H1 (cell line): ENCODE measurements around the gene CEP44. TPM values are rescaled to one million over a fixed set of nuclear protein-coding genes. Genes with fewer than 3 reads are reported as not detected.

Experiments used
- CTCF ChIA-PET: fragments of 300-600 bp; sonication (Branson Sonifier 250); formaldehyde crosslinking; loops from one replicate; lab custom pipeline; 2021; ENCODE audit not compliant: partially characterized antibody; lab: Charles Lee
- POLR2A ChIA-PET: fragments of 300-600 bp; sonication (Branson Sonifier 250); formaldehyde crosslinking; loops from one replicate; lab custom pipeline; 2021; ENCODE audit warnings: inconsistent platforms; ENCODE audit not compliant: partially characterized antibody; lab: Charles Lee
- DNase-seq, 2 experiments: peaks; one replicate each; pipeline versions ENCODE4 v3.0.0 to v3.0.0-alpha.2; 2010 to 2022; ENCODE audit warnings: low spot score in 2 of 2, low read depth in 1 of 2, mixed read lengths in 1 of 2
- FAIRE-seq: peaks from 2 replicates; lab custom pipeline; 2011; peaks lifted over from hg19 to GRCh38; lab: Jason Lieb, UNC
- H2AFZ ChIP-seq: 2 replicates; pipeline ENCODE4 v1.8.1; 2012; ENCODE audit warnings: low read length, inconsistent platforms
- H2AK5ac ChIP-seq: 2 replicates; pipeline ENCODE4 v1.6.1; 2013; ENCODE audit warnings: low read depth, low read length
- H2BK120ac ChIP-seq: replicated peaks from 2 replicates; pipeline ENCODE3; 2013; ENCODE audit warnings: low read depth, low read length, inconsistent platforms
- H2BK12ac ChIP-seq: 2 replicates; pipeline ENCODE4 v1.6.1; 2013; ENCODE audit warnings: low read depth, low read length
- H2BK15ac ChIP-seq: 2 replicates; pipeline ENCODE4 v1.6.1; 2013; ENCODE audit warnings: low read length
- H2BK20ac ChIP-seq: 2 replicates; pipeline ENCODE4 v1.6.1; 2013; ENCODE audit warnings: low read length
- H2BK5ac ChIP-seq: 2 replicates; pipeline ENCODE4 v1.6.1; 2013; ENCODE audit warnings: low read depth, low read length
- H3K14ac ChIP-seq: 2 replicates; pipeline ENCODE4 v1.6.1; 2013; ENCODE audit warnings: inconsistent platforms; ENCODE audit not compliant: insufficient read length
- H3K18ac ChIP-seq: 2 replicates; pipeline ENCODE4 v1.6.1; 2013; ENCODE audit warnings: low read length; ENCODE audit errors: extremely low read depth
- H3K23ac ChIP-seq: 2 replicates; pipeline ENCODE4 v1.6.1; 2013; ENCODE audit warnings: inconsistent platforms; ENCODE audit not compliant: insufficient read length
- H3K23me2 ChIP-seq: 2 replicates; pipeline ENCODE4 v1.6.1; 2013; ENCODE audit warnings: low read depth, low read length
- H3K27ac ChIP-seq: 2 replicates; pipeline ENCODE4 v1.6.1; 2011; ENCODE audit warnings: low read depth, low read length, inconsistent platforms
- H3K27me3 ChIP-seq, 4 experiments: replicated peaks in 1 of 4; 1 replicate in 1 of 4; 2 replicates in 3 of 4; pipeline versions ENCODE4 v1.6.1 to v1.8.1; 2011 to 2013; ENCODE audit warnings: low read length in 3 of 4, mild to moderate bottlenecking in 3 of 4, inconsistent platforms in 2 of 4, mixed read lengths in 2 of 4, moderate library complexity in 1 of 4; ENCODE audit not compliant: control insufficient read depth in 3 of 4, insufficient read depth in 3 of 4; ENCODE audit errors: extremely low read depth in 1 of 4
- H3K36me3 ChIP-seq, 4 experiments: 2 replicates each; pipeline versions ENCODE4 v1.6.1 to v1.8.1; 2011 to 2013; ENCODE audit warnings: mild to moderate bottlenecking in 4 of 4, low read length in 3 of 4, moderate library complexity in 2 of 4, control low read depth in 1 of 4, inconsistent platforms in 1 of 4; ENCODE audit not compliant: insufficient read depth in 4 of 4, control insufficient read depth in 2 of 4
- H3K4ac ChIP-seq: replicated peaks from 2 replicates; pipeline ENCODE3; 2013; ENCODE audit warnings: low read length, low read depth, mixed read lengths, inconsistent platforms; ENCODE audit not compliant: insufficient read length
- H3K4me1 ChIP-seq, 4 experiments: replicated peaks in 1 of 4; 1 replicate in 1 of 4; 2 replicates in 3 of 4; pipeline versions ENCODE4 v1.6.1 to v1.8.1; 2011 to 2013; ENCODE audit warnings: low read length in 3 of 4, inconsistent platforms in 2 of 4, mixed read lengths in 1 of 4; ENCODE audit not compliant: insufficient read depth in 4 of 4, control insufficient read depth in 3 of 4
- H3K4me2 ChIP-seq, 2 experiments: 2 replicates each; pipeline versions ENCODE4 v1.6.1 to v1.8.1; 2011 to 2013; ENCODE audit warnings: low read depth in 2 of 2, low read length in 2 of 2, control low read depth in 1 of 2, inconsistent platforms in 1 of 2, mild to moderate bottlenecking in 1 of 2; ENCODE audit not compliant: insufficient read depth in 1 of 2
- H3K4me3 ChIP-seq, 4 experiments: fragments of 200-600, 300-600 bp in 1 of 4; sonication (generic), shearing (Covaris generic), sonication (Bioruptor Twin) in 1 of 4; 2 replicates each; pipeline versions ENCODE4 v1.5.1 to v1.8.1; 2011 to 2016; ENCODE audit warnings: low read length in 4 of 4, low read depth in 3 of 4, control low read depth in 2 of 4, inconsistent platforms in 2 of 4, mild to moderate bottlenecking in 2 of 4, mixed read lengths in 1 of 4, moderate library complexity in 1 of 4; ENCODE audit not compliant: insufficient read depth in 2 of 4; ENCODE audit errors: extremely low read depth in 1 of 4
- H3K56ac ChIP-seq: replicated peaks from 2 replicates; pipeline ENCODE3; 2013; ENCODE audit warnings: low read depth, mild to moderate bottlenecking, mixed read lengths, low read length, inconsistent platforms; ENCODE audit not compliant: insufficient read length
- H3K79me1 ChIP-seq: 2 replicates; pipeline ENCODE4 v1.6.1; 2013; ENCODE audit warnings: low read depth, low read length, control low read depth
- H3K79me2 ChIP-seq, 2 experiments: 2 replicates each; pipeline versions ENCODE4 v1.6.1 to v1.8.1; 2012 to 2013; ENCODE audit warnings: low read length in 2 of 2, mild to moderate bottlenecking in 2 of 2, inconsistent platforms in 1 of 2; ENCODE audit not compliant: insufficient read depth in 2 of 2, control insufficient read depth in 1 of 2
- H3K9ac ChIP-seq, 4 experiments: replicated peaks in 1 of 4; 1 replicate in 1 of 4; 2 replicates in 3 of 4; pipeline versions ENCODE4 v1.6.1 to v1.8.1; 2011 to 2013; ENCODE audit warnings: low read depth in 3 of 4, low read length in 3 of 4, control low read depth in 2 of 4, mild to moderate bottlenecking in 2 of 4, moderate library complexity in 2 of 4, inconsistent platforms in 1 of 4; ENCODE audit errors: extremely low read depth in 1 of 4
- H3K9me3 ChIP-seq, 2 experiments: 2 replicates each; pipeline versions ENCODE4 v1.6.1 to v1.8.1; 2012 to 2013; ENCODE audit warnings: mild to moderate bottlenecking in 2 of 2, moderate library complexity in 2 of 2, control low read depth in 1 of 2, inconsistent platforms in 1 of 2, low read depth in 1 of 2, low read length in 1 of 2, mixed read lengths in 1 of 2; ENCODE audit not compliant: insufficient read depth in 2 of 2
- H4K20me1 ChIP-seq, 2 experiments: replicated peaks in 1 of 2; 2 replicates each; pipeline versions ENCODE3 to v1.8.1; 2011 to 2013; ENCODE audit warnings: inconsistent platforms in 2 of 2, low read length in 2 of 2, mild to moderate bottlenecking in 1 of 2; ENCODE audit not compliant: insufficient read depth in 2 of 2, control insufficient read depth in 1 of 2
- H4K5ac ChIP-seq: 2 replicates; pipeline ENCODE4 v1.6.1; 2013; ENCODE audit warnings: low read length, low read depth, mixed read lengths, inconsistent platforms; ENCODE audit not compliant: insufficient read length
- H4K8ac ChIP-seq: 2 replicates; pipeline ENCODE4 v1.8.0; 2013; ENCODE audit warnings: mild to moderate bottlenecking, moderate library complexity, low read length, inconsistent platforms; ENCODE audit not compliant: insufficient read depth; ENCODE audit errors: extremely low read depth
- H4K91ac ChIP-seq: replicated peaks from 2 replicates; pipeline ENCODE3; 2013; ENCODE audit warnings: low read length, mixed read lengths, inconsistent platforms; ENCODE audit not compliant: insufficient read length
- BCL11A ChIP-seq, 2 experiments: IDR thresholded peaks; one replicate each; pipeline ENCODE4 v1.6.1; 2011; ENCODE audit warnings: low read depth in 2 of 2, low read length in 2 of 2, mild to moderate bottlenecking in 2 of 2
- CHD1 ChIP-seq: IDR thresholded peaks from 2 replicates; pipeline ENCODE4 v1.6.1; 2012; ENCODE audit warnings: low read depth, low read length, improper control_type of control experiment
- CTBP2 ChIP-seq: IDR thresholded peaks from 2 replicates; pipeline ENCODE4 v1.7.0; 2011; ENCODE audit warnings: borderline replicate concordance, mild to moderate bottlenecking, moderate library complexity, mixed read lengths, low read length; ENCODE audit not compliant: insufficient read depth, insufficient read length
- NRF1 ChIP-seq: IDR thresholded peaks from 2 replicates; pipeline ENCODE4 v1.6.1; 2011; ENCODE audit warnings: mild to moderate bottlenecking, low read depth, low read length, improper control_type of control experiment
- PHF8 ChIP-seq: fragments of 200-600 bp; sonication (generic); conservative IDR thresholded peaks from 2 replicates; pipeline ENCODE4 v1.7.1; 2012; ENCODE audit warnings: low read depth, mild to moderate bottlenecking, inconsistent platforms, low read length, moderate library complexity
- SP4 ChIP-seq: IDR thresholded peaks from 2 replicates; pipeline ENCODE4 v1.6.1; 2012; ENCODE audit warnings: low read length, inconsistent platforms
- TAF1 ChIP-seq: IDR thresholded peaks from 2 replicates; pipeline ENCODE4 v1.6.1; 2011; ENCODE audit warnings: mild to moderate bottlenecking, low read depth, low read length
- TCF12 ChIP-seq: IDR thresholded peaks from 2 replicates; pipeline ENCODE4 v1.6.1; 2011; ENCODE audit warnings: low read depth, mild to moderate bottlenecking, low read length
- WGBS, 2 experiments: shearing (Covaris generic) in 1 of 2; methylation state at CpG; one replicate each; pipeline versions ENCODE4 v1.1.6 to v1.1.7; 2013 to 2015; ENCODE audit warnings: low lambda C conversion rate in 2 of 2, mixed read lengths in 2 of 2, inconsistent platforms in 1 of 2, low coverage in 1 of 2, missing lambda C conversion rate in 1 of 2; ENCODE audit not compliant: insufficient replicate concordance in 2 of 2, insufficient coverage in 1 of 2, insufficient read length in 1 of 2; ENCODE audit errors: extremely low coverage in 1 of 2, missing lambda C conversion rate in 1 of 2; 5-methylcytosine and 5-hydroxymethylcytosine counted together
- polyA plus RNA-seq, 7 experiments: library from polyadenylated mRNA; depleted of rRNA in 3 of 7; stranded (reverse) in 5 of 7; unstranded in 2 of 7; fragments of >200 nt in 5 of 7; fragments of 200-250 nt in 2 of 7; gene quantifications; 1 replicate in 5 of 7; 2 replicates in 1 of 7; 4 replicates in 1 of 7; pipeline versions ENCODE4 v1.2.1 to v1.2.3, GENCODE V29; 2011 to 2013; ENCODE audit warnings: missing spikeins in 2 of 7, mixed read lengths in 2 of 7
- total RNA-seq: library from RNA; stranded (reverse); fragmentation: NEBNext Ultra II Directional; extraction: Animal tissue kit (Norgen Biotek cat#: 25700); gene quantifications from 2 replicates; pipeline ENCODE4 v1.2.1, GENCODE V29; 2021

The CEP44 gene
- total and polyA plus RNA-seq, 2 of the 8 experiments (the other 6 are each of a cell fraction or from before 2014, with no cell fraction given): 3.4 to 17.1 TPM

GRCh38 chr4:174332741-174333493 is 49.2 kb downstream of the CEP44 start:
- H2BK15ac ChIP-seq: no peak overlapping the region
- no peak overlapping the region for H3K14ac ChIP-seq
- no peaks in the 10 kb centered on the region for H3K79me1 ChIP-seq
- H3K4me1 ChIP-seq: no peaks in the 10 kb centered on the region
- H2BK5ac ChIP-seq: no peak overlapping the region
- no peak overlapping the region for H3K27ac ChIP-seq
- no peak overlapping the region for H3K4ac ChIP-seq
- H3K23me2 ChIP-seq: no peaks in the 10 kb centered on the region
- H2BK20ac ChIP-seq: no peak overlapping the region
- no peak overlapping the region for H3K4me2 ChIP-seq
- no peak overlapping the region for H4K5ac ChIP-seq
- no peak overlapping the region for H2BK12ac ChIP-seq
- H3K9me3 ChIP-seq: no peaks in the 10 kb centered on the region
- H3K36me3 ChIP-seq: no peaks in the 10 kb centered on the region
- no peak overlapping the region for H3K18ac ChIP-seq
- no peak for TF ChIP-seq PHF8
- TF ChIP-seq TCF12: no peak
- no peak for TF ChIP-seq SP4
- no peak for TF ChIP-seq CTBP2
- no peak for TF ChIP-seq NRF1
- no peak for TF ChIP-seq TAF1
- no peak for TF ChIP-seq CHD1
- no peak for TF ChIP-seq BCL11A (IDR thresholded peaks at IDR 0.05; ENCODE audit: low read depth in 2 of 2, low read length in 2 of 2)
- no peak overlapping the region for H4K91ac ChIP-seq
- H4K8ac ChIP-seq: no peak overlapping the region
- H2AFZ ChIP-seq: no peak overlapping the region
- no peaks in the 10 kb centered on the region for H3K27me3 ChIP-seq
- DNase-seq (no peak), FAIRE-seq (no peak)
- no peak overlapping the region for H3K4me3 ChIP-seq
- no peak overlapping the region for H3K23ac ChIP-seq
- 88 to 100% methylated on average over 1 to 4 of the region's 4 CpGs for WGBS, 2 experiments
- ChIA-PET POLR2A (no interaction called here), CTCF (no interaction called here)
- H4K20me1 ChIP-seq: no peaks in the 10 kb centered on the region
- no peak overlapping the region for H2AK5ac ChIP-seq
- no peak overlapping the region for H3K56ac ChIP-seq
- no peak overlapping the region for H3K9ac ChIP-seq
- no peaks in the 10 kb centered on the region for H3K79me2 ChIP-seq
- H2BK120ac ChIP-seq: no peak overlapping the region
